H9 (cell line): ENCODE measurements around the gene ADCY1. TPM values are rescaled to one million over a fixed set of nuclear protein-coding genes. Genes with fewer than 3 reads are reported as not detected.

ENCODE experiments used
- DNase-seq: peaks from one replicate; pipeline ENCODE4 v3.0.0-alpha.2; 2017
- H2AFZ ChIP-seq: one replicate; pipeline ENCODE4 v1.6.1; 2013; ENCODE audit warnings: mild to moderate bottlenecking, low read length, control low read depth, moderate library complexity
- H2AK5ac ChIP-seq: 2 replicates; pipeline ENCODE4 v1.6.1; 2013; ENCODE audit warnings: low read length, control low read depth, mixed read lengths; ENCODE audit not compliant: insufficient read length
- H2BK120ac ChIP-seq: one replicate; pipeline ENCODE4 v1.6.1; 2013; ENCODE audit warnings: low read depth, mild to moderate bottlenecking, low read length, control low read depth, inconsistent platforms; ENCODE audit not compliant: poor library complexity, severe bottlenecking
- H2BK12ac ChIP-seq: 2 replicates; pipeline ENCODE4 v1.6.1; 2013; ENCODE audit warnings: low read length, control low read depth, mixed read lengths, low read depth; ENCODE audit not compliant: insufficient read length
- H2BK15ac ChIP-seq: 2 replicates; pipeline ENCODE4 v1.6.1; 2013; ENCODE audit warnings: low read depth, low read length, control low read depth
- H2BK20ac ChIP-seq: one replicate; pipeline ENCODE4 v1.6.1; 2013; ENCODE audit warnings: low read depth, mild to moderate bottlenecking, low read length, control low read depth, inconsistent platforms; ENCODE audit not compliant: poor library complexity, severe bottlenecking
- H2BK5ac ChIP-seq: 2 replicates; pipeline ENCODE4 v1.6.1; 2013; ENCODE audit warnings: low read length, control low read depth, mixed read lengths; ENCODE audit not compliant: insufficient read length
- H3K14ac ChIP-seq: 2 replicates; pipeline ENCODE4 v1.6.1; 2013; ENCODE audit warnings: low read length, control low read depth; ENCODE audit not compliant: insufficient read depth
- H3K18ac ChIP-seq: 2 replicates; pipeline ENCODE4 v1.6.1; 2013; ENCODE audit warnings: low read depth, mild to moderate bottlenecking, mixed read lengths, low read length, control low read depth; ENCODE audit not compliant: insufficient read length
- H3K23ac ChIP-seq: 2 replicates; pipeline ENCODE4 v1.6.1; 2013; ENCODE audit warnings: low read length, control low read depth, mixed read lengths, low read depth; ENCODE audit not compliant: insufficient read length
- H3K23me2 ChIP-seq: 2 replicates; pipeline ENCODE4 v1.6.1; 2013; ENCODE audit warnings: low read depth, mild to moderate bottlenecking, mixed read lengths, low read length, control low read depth; ENCODE audit not compliant: insufficient read length, poor library complexity, severe bottlenecking
- H3K27ac ChIP-seq: 2 replicates; pipeline ENCODE4 v1.5.1; 2013; ENCODE audit warnings: low read length, control low read depth, mixed read lengths, low read depth; ENCODE audit not compliant: insufficient read length
- H3K27me3 ChIP-seq: 2 replicates; pipeline ENCODE4 v1.6.1; 2013; ENCODE audit warnings: low read length, control low read depth, inconsistent platforms; ENCODE audit not compliant: insufficient read depth
- H3K4ac ChIP-seq: 2 replicates; pipeline ENCODE4 v1.6.1; 2013; ENCODE audit warnings: low read depth, mild to moderate bottlenecking, control low read depth, inconsistent platforms, low read length, moderate library complexity
- H3K4me1 ChIP-seq: 2 replicates; pipeline ENCODE4 v1.6.1; 2013; ENCODE audit warnings: low read length, control low read depth, inconsistent platforms; ENCODE audit not compliant: insufficient read depth
- H3K4me2 ChIP-seq: 2 replicates; pipeline ENCODE4 v1.6.1; 2013; ENCODE audit warnings: low read length, control low read depth, mixed read lengths; ENCODE audit not compliant: insufficient read length, insufficient read depth
- H3K56ac ChIP-seq: 2 replicates; pipeline ENCODE4 v1.6.1; 2013; ENCODE audit warnings: low read depth, mild to moderate bottlenecking, mixed read lengths, low read length, control low read depth; ENCODE audit not compliant: insufficient read length
- H3K79me1 ChIP-seq: 2 replicates; pipeline ENCODE4 v1.6.1; 2013; ENCODE audit warnings: low read depth, mild to moderate bottlenecking, moderate library complexity, low read length, control low read depth, inconsistent platforms; ENCODE audit not compliant: insufficient read depth, poor library complexity, severe bottlenecking
- H3K79me2 ChIP-seq: 2 replicates; pipeline ENCODE4 v1.6.1; 2013; ENCODE audit warnings: low read length, control low read depth, inconsistent platforms; ENCODE audit not compliant: insufficient read depth
- H3K9ac ChIP-seq: 2 replicates; pipeline ENCODE4 v1.6.1; 2013; ENCODE audit warnings: low read length, control low read depth, mixed read lengths; ENCODE audit not compliant: insufficient read length; ENCODE audit errors: extremely low read depth
- H3K9me3 ChIP-seq: one replicate; pipeline ENCODE4 v1.6.1; 2013; ENCODE audit warnings: low read depth, low read length, inconsistent platforms; ENCODE audit not compliant: control insufficient read depth
- H3T11ph ChIP-seq: one replicate; pipeline ENCODE4 v1.6.1; 2013; ENCODE audit warnings: mild to moderate bottlenecking, low read length, control low read depth, inconsistent platforms
- H4K20me1 ChIP-seq: one replicate; pipeline ENCODE4 v1.6.1; 2013; ENCODE audit not compliant: control insufficient read depth, insufficient read length, insufficient read depth
- H4K5ac ChIP-seq: 2 replicates; pipeline ENCODE4 v1.6.1; 2013; ENCODE audit warnings: low read depth, mild to moderate bottlenecking, mixed read lengths, low read length, control low read depth; ENCODE audit not compliant: insufficient read length
- H4K8ac ChIP-seq: replicated peaks from 2 replicates; pipeline ENCODE4 v1.6.1; 2013; ENCODE audit warnings: low read length, control low read depth, mixed read lengths, low read depth; ENCODE audit not compliant: insufficient read length
- H4K91ac ChIP-seq: 2 replicates; pipeline ENCODE4 v1.6.1; 2013; ENCODE audit warnings: low read depth, mild to moderate bottlenecking, moderate library complexity, mixed read lengths, low read length, control low read depth; ENCODE audit not compliant: insufficient read length
- H3K27ac Mint-ChIP-seq, 3 experiments: 2 replicates in 2 of 3; 3 replicates in 1 of 3; pipeline ENCODE4 v1.8.0; 2020 to 2021; ENCODE audit warnings: mixed read lengths in 3 of 3, mild to moderate bottlenecking in 1 of 3, moderate library complexity in 1 of 3
- H3K27me3 Mint-ChIP-seq: 2 replicates; pipeline ENCODE4 v1.8.0; 2021; ENCODE audit warnings: low read depth, mild to moderate bottlenecking, moderate library complexity, mixed read lengths
- H3K36me3 Mint-ChIP-seq, 3 experiments: 2 replicates in 2 of 3; 3 replicates in 1 of 3; pipeline ENCODE4 v1.8.0; 2020 to 2021; ENCODE audit warnings: low read depth in 3 of 3, mixed read lengths in 3 of 3; ENCODE audit not compliant: insufficient read depth in 1 of 3
- H3K4me1 Mint-ChIP-seq, 2 experiments: 2 replicates each; pipeline ENCODE4 v1.8.0; 2020; ENCODE audit warnings: mixed read lengths in 2 of 2
- H3K4me3 Mint-ChIP-seq, 2 experiments: 2 replicates in 1 of 2; 3 replicates in 1 of 2; pipeline ENCODE4 v1.8.0; 2020 to 2021; ENCODE audit warnings: mild to moderate bottlenecking in 2 of 2, mixed read lengths in 2 of 2, moderate library complexity in 1 of 2
- H3K9me3 Mint-ChIP-seq, 2 experiments: 2 replicates in 1 of 2; 3 replicates in 1 of 2; pipeline ENCODE4 v1.8.0; 2020; ENCODE audit warnings: mild to moderate bottlenecking in 2 of 2, mixed read lengths in 2 of 2, moderate library complexity in 1 of 2
- CTCF ChIP-seq: fragments of 200-600 bp; sonication (generic); conservative IDR thresholded peaks from 3 replicates; pipeline ENCODE4 v1.8.0; 2021; ENCODE audit warnings: antibody characterized with exemption, mild to moderate bottlenecking
- WGBS: extraction: QIAGEN DNeasy Blood & Tissue Kit; methylation state at CpG from one replicate; pipeline ENCODE4 v1.1.7; 2013; ENCODE audit warnings: missing lambda C conversion rate, low lambda C conversion rate, mixed read lengths; ENCODE audit not compliant: insufficient read length; ENCODE audit errors: extremely low coverage; 5-methylcytosine and 5-hydroxymethylcytosine counted together
- long read RNA-seq: library from polyadenylated mRNA; unstranded; transcript quantifications from one replicate; pipeline ENCODE4 v2.0.0, GENCODE V29; 2020
- total RNA-seq: library from RNA; stranded (reverse); gene quantifications from 2 replicates; pipeline ENCODE4 v1.2.1, GENCODE V29; 2021

ADCY1 gene
- total RNA-seq = 18.7 and 21.6 TPM in 2 replicates
- long read RNA-seq, partial matches to known transcripts = 9 of 16 reads
- long read RNA-seq, other reads (novel, unspliced or antisense) = 7 of 16 reads

- no peak for DNase-seq
- no peak within 1 kb of the TSS for H3T11ph ChIP-seq
- peaks cover 25% of the 10 kb centered on the region; the same call in 1 of the 2 replicates for H3K27me3 ChIP-seq
- H4K5ac ChIP-seq = no peak within 1 kb of the TSS
- H3K23ac ChIP-seq = no peak within 1 kb of the TSS
- no peak within 1 kb of the TSS for H3K56ac ChIP-seq
- peaks cover 2% of the 10 kb centered on the region; the same call in 1 of the 2 replicates for H3K4me1 ChIP-seq
- Mint-ChIP-seq H3K36me3 (no peaks in the 10 kb centered on the region; a peak in 1 of 7 replicates), H3K27ac (no peak within 1 kb of the TSS; a peak in 1 of 7 replicates), H3K4me1 (peaks cover 38 to 49% of the 10 kb centered on the region in 2 experiments), H3K9me3 (peaks cover 0 to 3% of the 10 kb centered on the region in 2 experiments; a peak in 1 of 5 replicates), H3K4me3 (peak within 1 kb of the TSS; percentile 71 to 88), H3K27me3 (peaks cover 50% of the 10 kb centered on the region)
- H4K91ac ChIP-seq = no peak within 1 kb of the TSS
- H2AK5ac ChIP-seq = no peak within 1 kb of the TSS
- no peak for TF ChIP-seq CTCF
- H2BK20ac ChIP-seq = no peak within 1 kb of the TSS
- no peak within 1 kb of the TSS for H3K27ac ChIP-seq
- H3K9ac ChIP-seq = peak within 1 kb of the TSS; percentile 30
- H3K79me1 ChIP-seq = no peaks in the 10 kb centered on the region
- no peak within 1 kb of the TSS for H2BK15ac ChIP-seq
- H2AFZ ChIP-seq = no peak within 1 kb of the TSS
- peak within 1 kb of the TSS; percentile 92 for H3K4me2 ChIP-seq
- H3K23me2 ChIP-seq = peaks cover 19% of the 10 kb centered on the region
- peak within 1 kb of the TSS; percentile 83 for H3K18ac ChIP-seq
- no CpG with 5 or more reads among the region's 74 CpGs for WGBS
- no peaks in the 10 kb centered on the region for H3K79me2 ChIP-seq
- H3K4ac ChIP-seq = no peak within 1 kb of the TSS
- H3K9me3 ChIP-seq = no peaks in the 10 kb centered on the region
- peak within 1 kb of the TSS; percentile 93 for H3K14ac ChIP-seq
- no peak within 1 kb of the TSS for H2BK120ac ChIP-seq
- H4K20me1 ChIP-seq = no peaks in the 10 kb centered on the region
- no peak within 1 kb of the TSS for H2BK5ac ChIP-seq
- no peak within 1 kb of the TSS for H2BK12ac ChIP-seq
- H4K8ac ChIP-seq = no peak within 1 kb of the TSS
These were observed at the start of gene ADCY1 for GRCh38 chr7:45573661-45574415. Gene ADCY1 (plus strand): TSS chr7:45574368. CDS start chr7:45574544, 176 bp downstream.
